A549 (cell line): ENCODE data around the gene RERE. TPM values are rescaled to one million over a fixed set of nuclear protein-coding genes. Genes with fewer than 3 reads are reported as not detected.
A peak's percentile ranks its signal among the peaks of the same experiment; 100 is the strongest.

Experiments
- ATAC-seq, 2 experiments: fragments of 200-7000 bp in 1 of 2; fragments of >200 bp in 1 of 2; cut with Nextera tagmentation in 1 of 2; cut with Tn5 transposase in 1 of 2; 3 replicates each; pipeline versions ENCODE4 v1.8.0 to v1.9.1; 2018 to 2020; ENCODE audit warnings: mild to moderate bottlenecking in 1 of 2, moderate library complexity in 1 of 2
- CTCF ChIA-PET: fragments of 300-600 bp; sonication (Branson Sonifier 250); formaldehyde crosslinking; extraction: SDS; loops from one replicate; lab custom pipeline; 2021; ENCODE audit warnings: antibody characterized with exemption, inconsistent platforms; lab: Yijun Ruan, JAX
- POLR2A ChIA-PET: fragments of 350-600 bp; formaldehyde crosslinking; extraction: SDS; loops from one replicate; lab custom pipeline; 2021; ENCODE audit warnings: antibody characterized with exemption, inconsistent platforms; lab: Yijun Ruan, JAX
- DNase-seq, 2 experiments: peaks; one replicate each; pipeline versions ENCODE4 v3.0.0 to v3.0.0-alpha.2; 2011 to 2016; ENCODE audit warnings: low read depth in 1 of 2, low spot score in 1 of 2
- FAIRE-seq: peaks from 2 replicates; lab custom pipeline; 2011; peaks lifted over from hg19 to GRCh38; lab: Jason Lieb, UNC
- H3K27ac ChIP-seq, 2 experiments: fragments of >200 bp; sonication (Bioruptor Twin); formaldehyde crosslinking; 3 replicates each; pipeline ENCODE4 v1.5.1; 2016 to 2017
- H3K4me1 ChIP-seq: fragments of >200 bp; sonication (Bioruptor Twin); formaldehyde crosslinking; 3 replicates; pipeline ENCODE4 v1.6.1; 2016
- H3K4me2 ChIP-seq: fragments of >200 bp; sonication (Bioruptor Twin); formaldehyde crosslinking; 3 replicates; pipeline ENCODE4 v1.6.1; 2016
- H3K4me3 ChIP-seq: fragments of >200 bp; sonication (Bioruptor Twin); formaldehyde crosslinking; 3 replicates; pipeline ENCODE4 v1.5.1; 2016
- H3K9me3 ChIP-seq: fragments of >200 bp; sonication (Bioruptor Twin); formaldehyde crosslinking; 3 replicates; pipeline ENCODE4 v1.6.1; 2016
- BCL3 ChIP-seq: fragments of >200 bp; sonication (Bioruptor Twin); formaldehyde crosslinking; IDR thresholded peaks from 3 replicates; pipeline ENCODE4 v1.6.1; 2016
- BHLHE40 ChIP-seq: IDR thresholded peaks from 2 replicates; pipeline ENCODE4 v1.6.1; 2012; ENCODE audit warnings: low read depth, low read length, inconsistent platforms
- CBX2 ChIP-seq: fragments of 200-600 bp; sonication (generic); IDR thresholded peaks from 2 replicates; pipeline ENCODE4 v1.6.1; 2016; ENCODE audit warnings: low read depth, mild to moderate bottlenecking, borderline replicate concordance
- CBX8 ChIP-seq: fragments of 200-600 bp; sonication (generic); IDR thresholded peaks from 2 replicates; pipeline ENCODE4 v1.6.1; 2016
- CHD2 ChIP-seq: fragments of 150-350 bp; IDR thresholded peaks from 2 replicates; pipeline ENCODE4 v1.6.1; 2014; ENCODE audit warnings: low read length; ENCODE audit not compliant: partially characterized antibody
- CHD4 ChIP-seq: fragments of 200-600 bp; sonication (generic); IDR thresholded peaks from 2 replicates; pipeline ENCODE4 v1.6.1; 2016; ENCODE audit warnings: antibody characterized with exemption, mild to moderate bottlenecking, borderline replicate concordance
- E2F6 ChIP-seq: IDR thresholded peaks from 2 replicates; pipeline ENCODE4 v1.6.1; 2012; ENCODE audit warnings: low read depth, borderline replicate concordance
- ESRRA ChIP-seq: fragments of 150-350 bp; IDR thresholded peaks from 2 replicates; pipeline ENCODE4 v1.6.1; 2014; ENCODE audit warnings: mild to moderate bottlenecking, low read length, borderline replicate concordance
- FOSB ChIP-seq: fragments of 250-450 bp; sonication (Bioruptor Pico); IDR thresholded peaks from 2 replicates; pipeline ENCODE4 v1.5.0; 2020; ENCODE audit warnings: mild to moderate bottlenecking, moderate library complexity
- FOSL2 ChIP-seq, 2 experiments: fragments of 450-650 bp in 1 of 2; fragments of >200 bp in 1 of 2; sonication (Bioruptor Twin) in 1 of 2; formaldehyde crosslinking; IDR thresholded peaks; 2 replicates each; pipeline versions ENCODE4 v1.5.0 to v1.6.1; 2016 to 2020; ENCODE audit warnings: mild to moderate bottlenecking in 1 of 2, moderate library complexity in 1 of 2
- GATA3 ChIP-seq: IDR thresholded peaks from 2 replicates; pipeline ENCODE4 v1.6.1; 2012; ENCODE audit warnings: borderline replicate concordance
- HES2 ChIP-seq: fragments of >200 bp; sonication (Bioruptor Twin); formaldehyde crosslinking; IDR thresholded peaks from 2 replicates; pipeline ENCODE4 v1.6.1; 2016
- HEYL ChIP-seq: fragments of 250-450 bp; sonication (Bioruptor Pico); IDR thresholded peaks from 2 replicates; pipeline ENCODE4 v1.8.0; 2021; ENCODE audit warnings: mild to moderate bottlenecking, moderate library complexity
- HOXB13 ChIP-seq: fragments of 250-450 bp; sonication (Bioruptor Pico); IDR thresholded peaks from 2 replicates; pipeline ENCODE4 v1.5.0; 2020; ENCODE audit warnings: low read depth, mild to moderate bottlenecking, moderate library complexity
- HOXB5 ChIP-seq: fragments of 250-450 bp; sonication (Bioruptor Pico); IDR thresholded peaks from 2 replicates; pipeline ENCODE4 v1.5.0; 2020; ENCODE audit warnings: mild to moderate bottlenecking, moderate library complexity
- MAFK ChIP-seq: fragments of 450-650 bp; IDR thresholded peaks from 2 replicates; pipeline ENCODE4 v1.6.1; 2014; ENCODE audit not compliant: partially characterized antibody
- MAX ChIP-seq: IDR thresholded peaks from 2 replicates; pipeline ENCODE4 v1.6.1; 2012
- MAZ ChIP-seq: fragments of 150-350 bp; IDR thresholded peaks from 2 replicates; pipeline ENCODE4 v1.6.1; 2014; ENCODE audit warnings: antibody characterized with exemption, low read depth, low read length, borderline replicate concordance
- POLR2A ChIP-seq: IDR thresholded peaks from 2 replicates; pipeline ENCODE4 v1.6.1; 2012; ENCODE audit warnings: mild to moderate bottlenecking, low read length
- POLR2AphosphoS2 ChIP-seq: conservative IDR thresholded peaks from 2 replicates; pipeline ENCODE4 v1.6.1; 2012; ENCODE audit warnings: low read length, improper control_type of control experiment, inconsistent platforms
- RAD21 ChIP-seq, 2 experiments: fragments of >200 bp in 1 of 2; sonication (Bioruptor Twin) in 1 of 2; formaldehyde crosslinking in 1 of 2; IDR thresholded peaks in 1 of 2; conservative IDR thresholded peaks in 1 of 2; 2 replicates in 1 of 2; 3 replicates in 1 of 2; pipeline ENCODE4 v1.6.1; 2012 to 2018; ENCODE audit warnings: inconsistent platforms in 1 of 2
- RARB ChIP-seq: fragments of 250-450 bp; sonication (Bioruptor Pico); IDR thresholded peaks from 2 replicates; pipeline ENCODE4 v1.8.0; 2021; ENCODE audit warnings: mild to moderate bottlenecking, moderate library complexity
- RNF2 ChIP-seq: fragments of 200-600 bp; sonication (generic); IDR thresholded peaks from 2 replicates; pipeline ENCODE4 v1.6.1; 2016; ENCODE audit warnings: low read depth, mild to moderate bottlenecking, antibody characterized with exemption, moderate library complexity, borderline replicate concordance
- SMC3 ChIP-seq: fragments of >200 bp; sonication (Bioruptor Twin); formaldehyde crosslinking; IDR thresholded peaks from 3 replicates; pipeline ENCODE4 v1.6.1; 2018; ENCODE audit warnings: inconsistent platforms
- SREBF2 ChIP-seq: fragments of 450-650 bp; IDR thresholded peaks from 2 replicates; pipeline ENCODE4 v1.6.1; 2014; ENCODE audit warnings: mild to moderate bottlenecking, moderate library complexity
- ZFP36 ChIP-seq: fragments of 450-650 bp; IDR thresholded peaks from 2 replicates; pipeline ENCODE4 v1.6.1; 2014; ENCODE audit warnings: borderline replicate concordance; ENCODE audit not compliant: partially characterized antibody
- WGBS: methylation state at CpG from one replicate; pipeline ENCODE4 v1.1.6; 2017; ENCODE audit errors: missing lambda C conversion rate; 5-methylcytosine and 5-hydroxymethylcytosine counted together
- polyA plus RNA-seq, 4 experiments: library from polyadenylated mRNA; depleted of rRNA in 3 of 4; stranded (reverse); fragments of >200 nt; fragmentation: RNase III in 1 of 4; extraction: RNeasy Plus Mini Kit Qiagen cat#74134 plus additional on column Dnase treatment in 1 of 4; gene quantifications; 2 replicates in 3 of 4; 3 replicates in 1 of 4; pipeline ENCODE4 v1.2.3, GENCODE V29; 2011 to 2017

The RERE gene
- polyA plus RNA-seq, 2 of the 4 experiments (the other 2 are of a cell fraction): 12.6 to 28.6 TPM

GRCh38 chr1:8721679-8722324 is 95.6 kb downstream of the RERE start:
- DNase-seq: no peak
- Histone ChIP-seq H3K9me3 (no peaks in the 10 kb centered on the region), H3K4me2 (no peak overlapping the region), H3K27ac (peak overlapping the region in 1 of 2 experiments; percentile 28; a peak in 1 of 6 replicates), H3K4me1 (peaks cover 39% of the 10 kb centered on the region), H3K4me3 (no peak overlapping the region)
- FAIRE-seq: no peak
- WGBS: 89% methylated on average over 4 of the region's 4 CpGs
- ChIA-PET POLR2A (no interaction called here), CTCF (interaction anchor here (1.3 kb wide), 1 partner anchor 127 kb away, joined by 4 read pairs; no protein-coding TSS in a partner anchor)
- TF ChIP-seq FOSB (CRISPR knock-in tag) (no peak), E2F6 (no peak), SREBF2 (no peak), CBX8 (no peak), BHLHE40 (no peak), GATA3 (no peak), RNF2 (no peak), POLR2A (no peak), ESRRA (no peak), MAZ (no peak)
- no peak for ATAC-seq

- no peak overlapping the region for H3K4me3 ChIP-seq
- TF ChIP-seq POLR2AphosphoS2 (no peak), CBX2 (no peak), RAD21 (conservative IDR thresholded peaks at IDR 0.05 in 1 of 2, IDR thresholded peaks at IDR 0.05 in 1 of 2) (no peak), HOXB13 (CRISPR knock-in tag) (no peak), HOXB5 (CRISPR knock-in tag) (no peak), MAFK (no peak), MAX (no peak), BCL3 (no peak), HES2 (no peak), HEYL (no peak), RARB (CRISPR knock-in tag) (no peak), CHD4 (no peak), ZFP36 (no peak), SMC3 (no peak), CHD2 (no peak), FOSL2 (IDR thresholded peaks at IDR 0.05) (no peak), FOSL2 (CRISPR knock-in tag; IDR thresholded peaks at IDR 0.05) (no peak)
- TF ChIP-seq, all 56 proteins: peak for 0
- FAIRE-seq (no peak), ATAC-seq (no peak), DNase-seq (no peak)
- peaks cover 50% of the 10 kb centered on the region for H3K4me1 ChIP-seq
- WGBS: 96% methylated on average over 8 of the region's 8 CpGs
- no peak overlapping the region for H3K4me2 ChIP-seq
- H3K27ac ChIP-seq: no peak overlapping the region
- ChIA-PET CTCF (interaction anchor here (0.7 to 2.6 kb wide), 3 partner anchors 16 to 159 kb away, joined by 3 to 11 read pairs (median 3); no protein-coding TSS in a partner anchor), POLR2A (no interaction called here)
- H3K9me3 ChIP-seq: no peaks in the 10 kb centered on the region
Observed at GRCh38 chr1:8720347-8720746, 97.1 kb downstream of the RERE start.
